GM19372 (cell line): ENCODE measurements around the gene PCCB.

Experiments
- ATAC-seq: cut with Tn5 transposase; IDR thresholded peaks from one replicate; pipeline ENCODE4 v1.9.1; 2021; ENCODE audit warnings: mild to moderate bottlenecking, low read depth, moderate library complexity; ENCODE audit not compliant: unreplicated experiment

The PCCB gene

DNA sequence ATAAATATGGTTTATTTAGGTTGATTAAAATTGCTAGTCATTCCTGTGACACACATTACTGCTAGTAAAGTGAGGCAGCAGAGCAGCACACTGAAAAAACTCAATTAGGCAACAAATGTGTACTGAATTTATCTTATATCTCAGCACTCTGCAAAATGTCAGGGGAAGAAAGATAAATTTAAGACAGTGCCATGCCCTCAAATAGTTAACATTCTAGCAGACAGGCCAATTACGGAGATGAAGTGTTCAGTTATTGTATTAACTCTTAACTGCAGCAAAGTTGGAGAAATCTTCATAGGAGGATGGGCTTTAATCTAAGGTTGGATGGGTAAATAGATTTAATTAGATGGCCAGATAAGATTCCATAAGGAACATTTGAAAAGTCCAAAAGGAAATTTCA lies 127.9 kb downstream of the PCCB start:
- no peak for ATAC-seq
